PC-9 (cell line): ENCODE data around the gene PIK3R3. TPM values are rescaled to one million over a fixed set of nuclear protein-coding genes. Genes with fewer than 3 reads are reported as not detected.

Experiments used
- BruUV-seq: library from RNA; stranded (reverse); fragments of 400-500 nt; replicated peaks from 2 replicates; lab custom pipeline; 2021; lab: Mats Ljungman, UMichigan
- CTCF ChIA-PET: fragments of 300-600 bp; sonication (Branson Sonifier 250); formaldehyde crosslinking; loops from one replicate; lab custom pipeline; 2022; ENCODE audit warnings: antibody characterized with exemption; lab: Charles Lee
- POLR2A ChIA-PET: fragments of 300-600 bp; sonication (Branson Sonifier 250); formaldehyde crosslinking; loops from one replicate; lab custom pipeline; 2022; ENCODE audit warnings: antibody characterized with exemption; ENCODE audit not compliant: unreplicated experiment; lab: Charles Lee
- DNase-seq, 2 experiments: peaks; one replicate each; pipeline versions ENCODE4 v3.0.0 to v3.0.0-alpha.2; 2015 to 2022; ENCODE audit warnings: mixed read lengths in 1 of 2
- H2AFZ ChIP-seq: fragments of 200-600 bp; sonication (generic); 2 replicates; pipeline ENCODE4 v1.8.1; 2017; ENCODE audit warnings: antibody characterized with exemption
- H3F3A ChIP-seq: fragments of 200-600 bp; sonication (generic); 2 replicates; pipeline ENCODE4 v1.8.1; 2017; ENCODE audit warnings: antibody characterized with exemption, mild to moderate bottlenecking, low read depth; ENCODE audit not compliant: insufficient read depth
- H3K27ac ChIP-seq: fragments of 200-600 bp; sonication (generic); 2 replicates; pipeline ENCODE4 v1.6.1; 2016; ENCODE audit warnings: mixed run types
- H3K27me3 ChIP-seq: fragments of 200-600 bp; sonication (generic); 2 replicates; pipeline ENCODE4 v1.6.1; 2016; ENCODE audit warnings: low read depth, mixed run types; ENCODE audit not compliant: insufficient read depth
- H3K36me3 ChIP-seq: fragments of 200-600 bp; sonication (generic); 2 replicates; pipeline ENCODE4 v1.6.1; 2016; ENCODE audit warnings: low read depth, mixed run types
- H3K4me1 ChIP-seq: fragments of 200-600 bp; sonication (generic); replicated peaks from 2 replicates; pipeline ENCODE4 v1.6.1; 2016; ENCODE audit warnings: mixed run types; ENCODE audit not compliant: insufficient read depth
- H3K4me2 ChIP-seq: fragments of 200-600 bp; sonication (generic); 2 replicates; pipeline ENCODE4 v1.6.1; 2017; ENCODE audit warnings: mixed run types
- H3K4me3 ChIP-seq: fragments of 200-600 bp; sonication (generic); 2 replicates; pipeline ENCODE4 v1.6.1; 2016; ENCODE audit warnings: mixed run types
- H3K79me2 ChIP-seq: fragments of 200-600 bp; sonication (generic); 2 replicates; pipeline ENCODE4 v1.6.1; 2017; ENCODE audit warnings: low read depth, mixed run types
- H3K9me2 ChIP-seq: fragments of 200-600 bp; sonication (generic); 2 replicates; pipeline ENCODE4 v1.8.1; 2017; ENCODE audit warnings: mild to moderate bottlenecking; ENCODE audit not compliant: insufficient read depth
- H3K9me3 ChIP-seq: fragments of 200-600 bp; sonication (generic); 2 replicates; pipeline ENCODE4 v1.8.1; 2016; ENCODE audit warnings: low read depth; ENCODE audit not compliant: insufficient read depth
- H4K20me1 ChIP-seq: fragments of 200-600 bp; sonication (generic); 2 replicates; pipeline ENCODE4 v1.8.1; 2017; ENCODE audit not compliant: insufficient read depth
- CTCF ChIP-seq: fragments of 200-600 bp; sonication (generic); conservative IDR thresholded peaks from 2 replicates; pipeline ENCODE4 v1.6.1; 2017; ENCODE audit warnings: mixed run types, antibody characterized with exemption, mild to moderate bottlenecking, moderate library complexity
- EZH2 ChIP-seq: fragments of 200-600 bp; sonication (generic); IDR thresholded peaks from 2 replicates; pipeline ENCODE4 v1.8.0; 2017; ENCODE audit warnings: antibody characterized with exemption, low read depth
- intact Hi-C: fragments of 100-400 bp; cut with micrococcal nuclease; formaldehyde crosslinking; loops from one replicate; pipeline ENCODE4 v1.10.0; 2022; ENCODE audit not compliant: unreplicated experiment
- total RNA-seq: library from RNA; stranded (reverse); gene quantifications from 2 replicates; pipeline ENCODE4 v1.2.3, GENCODE V29; 2021

The PIK3R3 gene
- total RNA-seq, 1 experiment from 2014 or later: 44.2 TPM

- Histone ChIP-seq H3K4me1 (peaks cover 24% of the 10 kb centered on the region), H3K9me2 (no peaks in the 10 kb centered on the region), H3K79me2 (peaks cover 6% of the 10 kb centered on the region; the same call in 1 of the 2 replicates), H4K20me1 (no peaks in the 10 kb centered on the region), H3K27ac (peak overlapping the region; percentile 53), H3K27me3 (no peaks in the 10 kb centered on the region), H3F3A (peaks cover 75% of the 10 kb centered on the region), H3K9me3 (no peaks in the 10 kb centered on the region), H2AFZ (no peak overlapping the region), H3K4me2 (no peak overlapping the region), H3K36me3 (peaks cover 46% of the 10 kb centered on the region), H3K4me3 (no peak overlapping the region)
- no peak for TF ChIP-seq EZH2
- no peak for TF ChIP-seq CTCF
- intact Hi-C loops: loop anchor here (5.0 kb wide), 1 partner anchor 308 kb away; no protein-coding TSS in a partner anchor
- peak; percentile 23 to 63 for DNase-seq
- no TSS peak for BruUV-seq
- CTCF ChIA-PET: interaction anchor here (0.6 kb wide), 1 partner anchor 76 kb away, joined by 5 read pairs; no protein-coding TSS in a partner anchor
- POLR2A ChIA-PET: interaction anchor here (0.6 kb wide), 1 partner anchor 209 kb away, joined by 3 read pairs; no protein-coding TSS in a partner anchor
These were observed 92.8 kb downstream of the PIK3R3 start for GRCh38 chr1:46039571-46040052.

GRCh38 chr1:46036894-46037839 lies 95.3 kb downstream of the PIK3R3 start:
- intact Hi-C loops: loop anchor here (1.0 to 5.0 kb wide), 4 partner anchors 95 to 310 kb away; partner anchors contain the start of gene PIK3R3
- Histone ChIP-seq H3K27ac (no peak overlapping the region; the same call in 1 of the 2 replicates), H3K4me3 (no peak overlapping the region), H3F3A (peaks cover 60% of the 10 kb centered on the region), H3K36me3 (peaks cover 25% of the 10 kb centered on the region), H3K27me3 (no peaks in the 10 kb centered on the region), H2AFZ (no peak overlapping the region), H3K79me2 (peaks cover 6% of the 10 kb centered on the region; the same call in 1 of the 2 replicates), H3K9me2 (no peaks in the 10 kb centered on the region), H4K20me1 (no peaks in the 10 kb centered on the region), H3K9me3 (no peaks in the 10 kb centered on the region), H3K4me2 (no peak overlapping the region), H3K4me1 (peaks cover 24% of the 10 kb centered on the region)
- no TSS peak for BruUV-seq
- CTCF ChIA-PET: interaction anchor here (1.0 kb wide), 1 partner anchor 187 kb away, joined by 3 read pairs; no protein-coding TSS in a partner anchor
- TF ChIP-seq EZH2 (no peak), CTCF (peak; percentile 97)
- DNase-seq: peak; percentile 66 to 87
- POLR2A ChIA-PET: no interaction called here
